ENCODE data around the gene SORCS1.

Gene SORCS1

GRCh38 chr10:106775127-106775526 lies 389.4 kb downstream of the SORCS1 start:
- no peak overlapping the region for H3K27ac Mint-ChIP-seq (ENCODE audit: low read depth)
- no peaks in the 10 kb centered on the region for H3K36me3 Mint-ChIP-seq (ENCODE audit: insufficient read depth)
- H3K9me3 Mint-ChIP-seq: peaks cover 6% of the 10 kb centered on the region
- ATAC-seq (replicated peaks; ENCODE audit: extremely low read depth, poor library complexity, severe bottlenecking) (no peak), DNase-seq (ENCODE audit: low spot score in 2 of 2) (no peak)
- H3K4me1 Mint-ChIP-seq: no peaks in the 10 kb centered on the region
- no peak overlapping the region for H3K4me3 Mint-ChIP-seq
- H3K27me3 Mint-ChIP-seq: no peaks in the 10 kb centered on the region

- no peak for DNase-seq (ENCODE audit: low spot score in 2 of 2)
- peaks cover 6% of the 10 kb centered on the region for H3K9me3 Mint-ChIP-seq
- no peaks in the 10 kb centered on the region for H3K36me3 Mint-ChIP-seq (ENCODE audit: insufficient read depth)
- no peak overlapping the region for H3K4me3 Mint-ChIP-seq
- no peak for ATAC-seq (replicated peaks; ENCODE audit: extremely low read depth, poor library complexity, severe bottlenecking)
- H3K4me1 Mint-ChIP-seq: no peaks in the 10 kb centered on the region
- no peak overlapping the region for H3K27ac Mint-ChIP-seq (ENCODE audit: low read depth)
- H3K27me3 Mint-ChIP-seq: no peaks in the 10 kb centered on the region
Observed at GRCh38 chr10:106772957-106773356, 391.5 kb downstream of the SORCS1 start.

GRCh38 chr10:106771154-106771553 lies 393.4 kb downstream of the SORCS1 start:
- no peaks in the 10 kb centered on the region for H3K36me3 Mint-ChIP-seq (ENCODE audit: insufficient read depth)
- no peaks in the 10 kb centered on the region for H3K27me3 Mint-ChIP-seq
- DNase-seq (ENCODE audit: low spot score in 2 of 2): no peak
- H3K4me3 Mint-ChIP-seq: no peak overlapping the region
- H3K27ac Mint-ChIP-seq (ENCODE audit: low read depth): no peak overlapping the region
- H3K4me1 Mint-ChIP-seq: no peaks in the 10 kb centered on the region
- H3K9me3 Mint-ChIP-seq: peaks cover 13% of the 10 kb centered on the region
- no peak for ATAC-seq (replicated peaks; ENCODE audit: extremely low read depth, poor library complexity, severe bottlenecking)

GRCh38 chr10:106768204-106768603 lies 396.3 kb downstream of the SORCS1 start:
- H3K27me3 Mint-ChIP-seq: no peaks in the 10 kb centered on the region
- H3K4me1 Mint-ChIP-seq: no peaks in the 10 kb centered on the region
- H3K27ac Mint-ChIP-seq (ENCODE audit: low read depth): no peak overlapping the region
- H3K36me3 Mint-ChIP-seq (ENCODE audit: insufficient read depth): no peaks in the 10 kb centered on the region
- DNase-seq (ENCODE audit: low spot score in 2 of 2) (no peak), ATAC-seq (replicated peaks; ENCODE audit: extremely low read depth, poor library complexity, severe bottlenecking) (no peak)
- no peak overlapping the region for H3K4me3 Mint-ChIP-seq
- H3K9me3 Mint-ChIP-seq: peaks cover 22% of the 10 kb centered on the region

GRCh38 chr10:106765928-106766327 lies 398.6 kb downstream of the SORCS1 start:
- Mint-ChIP-seq H3K27ac (ENCODE audit: low read depth) (no peak overlapping the region), H3K27me3 (no peaks in the 10 kb centered on the region)
- ATAC-seq (replicated peaks; ENCODE audit: extremely low read depth, poor library complexity, severe bottlenecking): no peak

GRCh38 chr10:106765241-106765754 lies 399.2 kb downstream of the SORCS1 start:
- Mint-ChIP-seq H3K4me3 (no peak overlapping the region), H3K27me3 (no peaks in the 10 kb centered on the region)

More at GRCh38 chr10:106765928-106766327, 398.6 kb downstream of the SORCS1 start:
- Mint-ChIP-seq H3K4me1 (no peaks in the 10 kb centered on the region), H3K9me3 (peaks cover 19% of the 10 kb centered on the region), H3K4me3 (no peak overlapping the region), H3K36me3 (ENCODE audit: insufficient read depth) (no peaks in the 10 kb centered on the region)
- no peak for DNase-seq (ENCODE audit: low spot score in 2 of 2)

GRCh38 chr10:106764360-106764759 lies 400.1 kb downstream of the SORCS1 start:
- peaks cover 25% of the 10 kb centered on the region for H3K9me3 Mint-ChIP-seq
- no peak overlapping the region for H3K27ac Mint-ChIP-seq (ENCODE audit: low read depth)
- ATAC-seq (replicated peaks; ENCODE audit: extremely low read depth, poor library complexity, severe bottlenecking) (no peak), DNase-seq (ENCODE audit: low spot score in 2 of 2) (no peak)
- no peaks in the 10 kb centered on the region for H3K27me3 Mint-ChIP-seq
- no peaks in the 10 kb centered on the region for H3K4me1 Mint-ChIP-seq
- H3K4me3 Mint-ChIP-seq: no peak overlapping the region
- H3K36me3 Mint-ChIP-seq (ENCODE audit: insufficient read depth): no peaks in the 10 kb centered on the region

More at GRCh38 chr10:106765241-106765754, 399.2 kb downstream of the SORCS1 start:
- Mint-ChIP-seq H3K9me3 (peaks cover 25% of the 10 kb centered on the region), H3K27ac (ENCODE audit: low read depth) (no peak overlapping the region), H3K36me3 (ENCODE audit: insufficient read depth) (no peaks in the 10 kb centered on the region), H3K4me1 (no peaks in the 10 kb centered on the region)
- DNase-seq (ENCODE audit: low spot score in 2 of 2) (no peak), ATAC-seq (replicated peaks; ENCODE audit: extremely low read depth, poor library complexity, severe bottlenecking) (no peak)

- ATAC-seq (replicated peaks; ENCODE audit: extremely low read depth, poor library complexity, severe bottlenecking): no peak
Observed at GRCh38 chr10:106761906-106762305, 402.6 kb downstream of the SORCS1 start.

GRCh38 chr10:106757521-106757920 lies 407.0 kb downstream of the SORCS1 start:
- H3K27ac Mint-ChIP-seq (ENCODE audit: low read depth): no peak overlapping the region
- DNase-seq (ENCODE audit: low spot score in 2 of 2): no peak
- H3K9me3 Mint-ChIP-seq: peaks cover 9% of the 10 kb centered on the region
- no peak for ATAC-seq (replicated peaks; ENCODE audit: extremely low read depth, poor library complexity, severe bottlenecking)
- no peaks in the 10 kb centered on the region for H3K4me1 Mint-ChIP-seq
- H3K27me3 Mint-ChIP-seq: no peaks in the 10 kb centered on the region
- no peaks in the 10 kb centered on the region for H3K36me3 Mint-ChIP-seq (ENCODE audit: insufficient read depth)
- no peak overlapping the region for H3K4me3 Mint-ChIP-seq

More at GRCh38 chr10:106761906-106762305, 402.6 kb downstream of the SORCS1 start:
- H3K36me3 Mint-ChIP-seq (ENCODE audit: insufficient read depth): no peaks in the 10 kb centered on the region
- no peak for DNase-seq (ENCODE audit: low spot score in 2 of 2)
- no peaks in the 10 kb centered on the region for H3K27me3 Mint-ChIP-seq
- H3K27ac Mint-ChIP-seq (ENCODE audit: low read depth): no peak overlapping the region
- no peaks in the 10 kb centered on the region for H3K4me1 Mint-ChIP-seq
- H3K9me3 Mint-ChIP-seq: peaks cover 24% of the 10 kb centered on the region
- H3K4me3 Mint-ChIP-seq: no peak overlapping the region

- DNase-seq (ENCODE audit: low spot score in 2 of 2) (no peak), ATAC-seq (replicated peaks; ENCODE audit: extremely low read depth, poor library complexity, severe bottlenecking) (no peak)
- Mint-ChIP-seq H3K27ac (ENCODE audit: low read depth) (no peak overlapping the region), H3K9me3 (peaks cover 16% of the 10 kb centered on the region), H3K27me3 (no peaks in the 10 kb centered on the region), H3K4me1 (no peaks in the 10 kb centered on the region), H3K4me3 (no peak overlapping the region), H3K36me3 (ENCODE audit: insufficient read depth) (no peaks in the 10 kb centered on the region)
Observed at GRCh38 chr10:106751091-106751490, 413.4 kb downstream of the SORCS1 start.

GRCh38 chr10:106746868-106747267 lies 417.6 kb downstream of the SORCS1 start:
- no peak overlapping the region for H3K27ac Mint-ChIP-seq (ENCODE audit: low read depth)
- no peak for ATAC-seq (replicated peaks; ENCODE audit: extremely low read depth, poor library complexity, severe bottlenecking)
- H3K4me3 Mint-ChIP-seq: no peak overlapping the region

GRCh38 chr10:106741006-106741530 lies 423.4 kb downstream of the SORCS1 start:
- H3K4me1 Mint-ChIP-seq: no peaks in the 10 kb centered on the region
- no peak for ATAC-seq (replicated peaks; ENCODE audit: extremely low read depth, poor library complexity, severe bottlenecking)
- H3K4me3 Mint-ChIP-seq: no peak overlapping the region
- no peaks in the 10 kb centered on the region for H3K27me3 Mint-ChIP-seq
- H3K27ac Mint-ChIP-seq (ENCODE audit: low read depth): no peak overlapping the region
- H3K9me3 Mint-ChIP-seq: peaks cover 12% of the 10 kb centered on the region
- H3K36me3 Mint-ChIP-seq (ENCODE audit: insufficient read depth): no peaks in the 10 kb centered on the region
- no peak for DNase-seq (ENCODE audit: low spot score in 2 of 2)

More at GRCh38 chr10:106746868-106747267, 417.6 kb downstream of the SORCS1 start:
- Mint-ChIP-seq H3K9me3 (peaks cover 18% of the 10 kb centered on the region), H3K4me1 (no peaks in the 10 kb centered on the region), H3K36me3 (ENCODE audit: insufficient read depth) (no peaks in the 10 kb centered on the region), H3K27me3 (no peaks in the 10 kb centered on the region)
- no peak for DNase-seq (ENCODE audit: low spot score in 2 of 2)

- Mint-ChIP-seq H3K27ac (ENCODE audit: low read depth) (no peak overlapping the region), H3K36me3 (ENCODE audit: insufficient read depth) (no peaks in the 10 kb centered on the region), H3K4me3 (no peak overlapping the region), H3K9me3 (peaks cover 12% of the 10 kb centered on the region), H3K4me1 (no peaks in the 10 kb centered on the region), H3K27me3 (no peaks in the 10 kb centered on the region)
- DNase-seq (ENCODE audit: low spot score in 2 of 2) (no peak), ATAC-seq (replicated peaks; ENCODE audit: extremely low read depth, poor library complexity, severe bottlenecking) (no peak)
Observed at GRCh38 chr10:106740071-106740470, 424.4 kb downstream of the SORCS1 start.
